PC-9 (cell line): ENCODE data around the gene SLC39A1. TPM values are rescaled to one million over a fixed set of nuclear protein-coding genes. Genes with fewer than 3 reads are reported as not detected.

ENCODE experiments used
- BruUV-seq: library from RNA; stranded (reverse); fragments of 400-500 nt; replicated peaks from 2 replicates; lab custom pipeline; 2021; lab: Mats Ljungman, UMichigan
- CTCF ChIA-PET: fragments of 300-600 bp; sonication (Branson Sonifier 250); formaldehyde crosslinking; loops from one replicate; lab custom pipeline; 2022; ENCODE audit warnings: antibody characterized with exemption; lab: Charles Lee
- POLR2A ChIA-PET: fragments of 300-600 bp; sonication (Branson Sonifier 250); formaldehyde crosslinking; loops from one replicate; lab custom pipeline; 2022; ENCODE audit warnings: antibody characterized with exemption; ENCODE audit not compliant: unreplicated experiment; lab: Charles Lee
- DNase-seq, 2 experiments: peaks; one replicate each; pipeline versions ENCODE4 v3.0.0 to v3.0.0-alpha.2; 2015 to 2022; ENCODE audit warnings: mixed read lengths in 1 of 2
- H2AFZ ChIP-seq: fragments of 200-600 bp; sonication (generic); 2 replicates; pipeline ENCODE4 v1.8.1; 2017; ENCODE audit warnings: antibody characterized with exemption
- H3F3A ChIP-seq: fragments of 200-600 bp; sonication (generic); 2 replicates; pipeline ENCODE4 v1.8.1; 2017; ENCODE audit warnings: antibody characterized with exemption, mild to moderate bottlenecking, low read depth; ENCODE audit not compliant: insufficient read depth
- H3K27ac ChIP-seq: fragments of 200-600 bp; sonication (generic); 2 replicates; pipeline ENCODE4 v1.6.1; 2016; ENCODE audit warnings: mixed run types
- H3K27me3 ChIP-seq: fragments of 200-600 bp; sonication (generic); 2 replicates; pipeline ENCODE4 v1.6.1; 2016; ENCODE audit warnings: low read depth, mixed run types; ENCODE audit not compliant: insufficient read depth
- H3K36me3 ChIP-seq: fragments of 200-600 bp; sonication (generic); 2 replicates; pipeline ENCODE4 v1.6.1; 2016; ENCODE audit warnings: low read depth, mixed run types
- H3K4me1 ChIP-seq: fragments of 200-600 bp; sonication (generic); replicated peaks from 2 replicates; pipeline ENCODE4 v1.6.1; 2016; ENCODE audit warnings: mixed run types; ENCODE audit not compliant: insufficient read depth
- H3K4me2 ChIP-seq: fragments of 200-600 bp; sonication (generic); 2 replicates; pipeline ENCODE4 v1.6.1; 2017; ENCODE audit warnings: mixed run types
- H3K4me3 ChIP-seq: fragments of 200-600 bp; sonication (generic); 2 replicates; pipeline ENCODE4 v1.6.1; 2016; ENCODE audit warnings: mixed run types
- H3K79me2 ChIP-seq: fragments of 200-600 bp; sonication (generic); 2 replicates; pipeline ENCODE4 v1.6.1; 2017; ENCODE audit warnings: low read depth, mixed run types
- H3K9me2 ChIP-seq: fragments of 200-600 bp; sonication (generic); 2 replicates; pipeline ENCODE4 v1.8.1; 2017; ENCODE audit warnings: mild to moderate bottlenecking; ENCODE audit not compliant: insufficient read depth
- H3K9me3 ChIP-seq: fragments of 200-600 bp; sonication (generic); 2 replicates; pipeline ENCODE4 v1.8.1; 2016; ENCODE audit warnings: low read depth; ENCODE audit not compliant: insufficient read depth
- H4K20me1 ChIP-seq: fragments of 200-600 bp; sonication (generic); 2 replicates; pipeline ENCODE4 v1.8.1; 2017; ENCODE audit not compliant: insufficient read depth
- EZH2 ChIP-seq: fragments of 200-600 bp; sonication (generic); IDR thresholded peaks from 2 replicates; pipeline ENCODE4 v1.8.0; 2017; ENCODE audit warnings: antibody characterized with exemption, low read depth
- intact Hi-C: fragments of 100-400 bp; cut with micrococcal nuclease; formaldehyde crosslinking; loops from one replicate; pipeline ENCODE4 v1.10.0; 2022; ENCODE audit not compliant: unreplicated experiment
- total RNA-seq: library from RNA; stranded (reverse); gene quantifications from 2 replicates; pipeline ENCODE4 v1.2.3, GENCODE V29; 2021
- TF ChIP-seq, protein P1 (sequence below): fragments of 200-600 bp; sonication (generic); conservative IDR thresholded peaks from 2 replicates; pipeline ENCODE4 v1.6.1; 2017; ENCODE audit warnings: mixed run types, antibody characterized with exemption, mild to moderate bottlenecking, moderate library complexity

The SLC39A1 gene
- total RNA-seq, 1 experiment from 2014 or later, result 141 TPM

DNA sequence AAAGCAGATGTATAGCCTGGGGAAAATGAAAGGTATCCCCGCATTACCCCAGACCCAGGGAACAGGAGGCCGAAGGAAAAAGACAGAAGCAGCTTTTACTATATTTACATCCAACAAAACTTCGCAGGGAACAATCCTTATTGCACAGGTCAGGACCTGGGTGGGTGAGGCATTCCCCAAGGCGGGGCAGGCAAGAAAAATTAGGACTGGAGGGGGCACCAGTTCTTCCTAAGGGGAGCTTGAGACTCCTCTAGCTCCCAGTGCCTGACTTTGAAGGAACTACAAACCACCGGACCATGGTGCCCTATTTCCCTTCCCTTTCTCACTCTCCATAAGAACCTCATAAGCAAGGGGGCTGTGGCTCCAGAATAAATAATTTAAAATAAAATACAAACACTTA lies 33.9 kb downstream of the SLC39A1 start:
- H3K79me2 ChIP-seq, result no peaks in the 10 kb centered on the region
- no peak overlapping the region for H3K27ac ChIP-seq
- POLR2A ChIA-PET, result no interaction called here
- H4K20me1 ChIP-seq, result no peaks in the 10 kb centered on the region
- H3K4me2 ChIP-seq, result no peak overlapping the region
- H3K27me3 ChIP-seq, result no peaks in the 10 kb centered on the region
- peaks cover 4% of the 10 kb centered on the region for H3K4me1 ChIP-seq
- no peaks in the 10 kb centered on the region for H3K9me3 ChIP-seq
- H3F3A ChIP-seq, result peaks cover 4% of the 10 kb centered on the region; the same call in 1 of the 2 replicates
- no peaks in the 10 kb centered on the region for H3K9me2 ChIP-seq
- DNase-seq, result no peak
- no TSS peak for BruUV-seq
- no peak for TF ChIP-seq EZH2
- TF ChIP-seq, protein P1, sequence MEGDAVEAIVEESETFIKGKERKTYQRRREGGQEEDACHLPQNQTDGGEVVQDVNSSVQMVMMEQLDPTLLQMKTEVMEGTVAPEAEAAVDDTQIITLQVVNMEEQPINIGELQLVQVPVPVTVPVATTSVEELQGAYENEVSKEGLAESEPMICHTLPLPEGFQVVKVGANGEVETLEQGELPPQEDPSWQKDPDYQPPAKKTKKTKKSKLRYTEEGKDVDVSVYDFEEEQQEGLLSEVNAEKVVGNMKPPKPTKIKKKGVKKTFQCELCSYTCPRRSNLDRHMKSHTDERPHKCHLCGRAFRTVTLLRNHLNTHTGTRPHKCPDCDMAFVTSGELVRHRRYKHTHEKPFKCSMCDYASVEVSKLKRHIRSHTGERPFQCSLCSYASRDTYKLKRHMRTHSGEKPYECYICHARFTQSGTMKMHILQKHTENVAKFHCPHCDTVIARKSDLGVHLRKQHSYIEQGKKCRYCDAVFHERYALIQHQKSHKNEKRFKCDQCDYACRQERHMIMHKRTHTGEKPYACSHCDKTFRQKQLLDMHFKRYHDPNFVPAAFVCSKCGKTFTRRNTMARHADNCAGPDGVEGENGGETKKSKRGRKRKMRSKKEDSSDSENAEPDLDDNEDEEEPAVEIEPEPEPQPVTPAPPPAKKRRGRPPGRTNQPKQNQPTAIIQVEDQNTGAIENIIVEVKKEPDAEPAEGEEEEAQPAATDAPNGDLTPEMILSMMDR, result no peak
- H2AFZ ChIP-seq, result no peak overlapping the region
- H3K4me3 ChIP-seq, result no peak overlapping the region
- H3K36me3 ChIP-seq, result no peaks in the 10 kb centered on the region
- CTCF ChIA-PET, result interaction anchor here (0.5 to 0.7 kb wide), 2 partner anchors 86 to 154 kb away, joined by 3 to 4 read pairs; no protein-coding TSS in a partner anchor
- intact Hi-C loops, result loop anchor here (10.0 kb wide), 1 partner anchor 125 kb away; no protein-coding TSS in a partner anchor

- BruUV-seq, result no TSS peak
- H3K36me3 ChIP-seq, result no peaks in the 10 kb centered on the region
- H3K27ac ChIP-seq, result no peak overlapping the region
- TF ChIP-seq, protein P1, result no peak
- TF ChIP-seq EZH2, result no peak
- no peaks in the 10 kb centered on the region for H3K27me3 ChIP-seq
- POLR2A ChIA-PET, result no interaction called here
- H3K4me1 ChIP-seq, result peaks cover 9% of the 10 kb centered on the region
- H2AFZ ChIP-seq, result no peak overlapping the region
- CTCF ChIA-PET, result no interaction called here
- H3K9me2 ChIP-seq, result no peaks in the 10 kb centered on the region
- no peaks in the 10 kb centered on the region for H4K20me1 ChIP-seq
- no peaks in the 10 kb centered on the region for H3K79me2 ChIP-seq
- DNase-seq, result no peak
- H3F3A ChIP-seq, result peaks cover 10% of the 10 kb centered on the region; the same call in 1 of the 2 replicates
- H3K4me2 ChIP-seq, result no peak overlapping the region
- intact Hi-C loops, result loop anchor here (10.0 kb wide), 1 partner anchor 124 kb away; no protein-coding TSS in a partner anchor
- H3K9me3 ChIP-seq, result no peaks in the 10 kb centered on the region
- no peak overlapping the region for H3K4me3 ChIP-seq
Measured at GRCh38 chr1:153928791-153929341, 34.5 kb downstream of the SLC39A1 start.

GRCh38 chr1:153928245-153928644 lies 35.1 kb downstream of the SLC39A1 start:
- Histone ChIP-seq H3K9me3 (no peaks in the 10 kb centered on the region), H3F3A (peaks cover 16% of the 10 kb centered on the region; the same call in 1 of the 2 replicates), H3K4me1 (peaks cover 12% of the 10 kb centered on the region), H3K4me3 (no peak overlapping the region), H3K27me3 (no peaks in the 10 kb centered on the region), H3K79me2 (no peaks in the 10 kb centered on the region), H3K9me2 (no peaks in the 10 kb centered on the region), H2AFZ (no peak overlapping the region), H3K36me3 (no peaks in the 10 kb centered on the region), H4K20me1 (no peaks in the 10 kb centered on the region), H3K27ac (no peak overlapping the region), H3K4me2 (no peak overlapping the region)
- BruUV-seq, result no TSS peak
- intact Hi-C loops, result loop anchor here (10.0 kb wide), 1 partner anchor 123 kb away; no protein-coding TSS in a partner anchor
- CTCF ChIA-PET, result no interaction called here
- POLR2A ChIA-PET, result no interaction called here
- no peak for DNase-seq
- no peak for TF ChIP-seq EZH2
- TF ChIP-seq, protein P1, result no peak
